ENCODE results near the gene TTC27.

DNA sequence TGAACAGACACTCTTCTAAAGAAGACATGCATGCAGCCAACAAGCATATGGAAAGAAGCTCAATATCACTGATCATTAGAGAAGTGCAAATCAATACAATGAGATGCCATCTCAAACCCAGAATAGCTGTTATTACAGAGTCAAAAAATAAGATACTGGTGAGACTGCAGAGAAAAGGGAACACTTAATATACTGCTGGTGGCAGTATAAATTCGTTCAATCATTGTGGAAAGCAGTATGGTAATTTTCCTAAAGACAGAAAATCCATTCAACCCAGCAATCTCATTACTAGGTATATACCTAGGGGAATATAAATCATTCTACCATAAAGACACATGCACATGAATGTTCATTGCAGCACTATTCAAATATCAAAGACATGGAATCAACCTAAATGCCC is 202.3 kb downstream of the TTC27 start:
- TF ChIP-seq, protein P1, sequence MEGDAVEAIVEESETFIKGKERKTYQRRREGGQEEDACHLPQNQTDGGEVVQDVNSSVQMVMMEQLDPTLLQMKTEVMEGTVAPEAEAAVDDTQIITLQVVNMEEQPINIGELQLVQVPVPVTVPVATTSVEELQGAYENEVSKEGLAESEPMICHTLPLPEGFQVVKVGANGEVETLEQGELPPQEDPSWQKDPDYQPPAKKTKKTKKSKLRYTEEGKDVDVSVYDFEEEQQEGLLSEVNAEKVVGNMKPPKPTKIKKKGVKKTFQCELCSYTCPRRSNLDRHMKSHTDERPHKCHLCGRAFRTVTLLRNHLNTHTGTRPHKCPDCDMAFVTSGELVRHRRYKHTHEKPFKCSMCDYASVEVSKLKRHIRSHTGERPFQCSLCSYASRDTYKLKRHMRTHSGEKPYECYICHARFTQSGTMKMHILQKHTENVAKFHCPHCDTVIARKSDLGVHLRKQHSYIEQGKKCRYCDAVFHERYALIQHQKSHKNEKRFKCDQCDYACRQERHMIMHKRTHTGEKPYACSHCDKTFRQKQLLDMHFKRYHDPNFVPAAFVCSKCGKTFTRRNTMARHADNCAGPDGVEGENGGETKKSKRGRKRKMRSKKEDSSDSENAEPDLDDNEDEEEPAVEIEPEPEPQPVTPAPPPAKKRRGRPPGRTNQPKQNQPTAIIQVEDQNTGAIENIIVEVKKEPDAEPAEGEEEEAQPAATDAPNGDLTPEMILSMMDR (IDR thresholded peaks at IDR 0.05): no peak
- TF ChIP-seq EP300 (IDR thresholded peaks at IDR 0.05; ENCODE audit: low read depth): no peak
- TF ChIP-seq POLR2A (IDR thresholded peaks at IDR 0.05): no peak
